Measurements from ENCODE around the gene KLRC4.
"Not testable (repeated sequence)": the region's sequence is repeated elsewhere in the genome, so short reads cannot be mapped to it uniquely, and the experiment has no call there.

KLRC4 gene

GRCh38 chr12:10384191-10384590 lies 25.4 kb downstream of the KLRC4 start:
- Histone ChIP-seq H3K9ac (ENCODE audit: low read length) (no peak overlapping the region), H3K18ac (ENCODE audit: low read length) (no peak overlapping the region), H2AK5ac (ENCODE audit: low read length) (no peak overlapping the region), H3K79me1 (ENCODE audit: low read length) (no peaks in the 10 kb centered on the region), H3K4ac (ENCODE audit: low read depth, low read length) (no peak overlapping the region), H3K4me3 (ENCODE audit: low read length) (no peak overlapping the region), H2BK120ac (ENCODE audit: low read depth, low read length) (no peak overlapping the region), H2BK5ac (ENCODE audit: low read length) (no peak overlapping the region), H4K8ac (ENCODE audit: low read depth, low read length) (no peak overlapping the region), H3K36me3 (ENCODE audit: control insufficient read depth, insufficient read depth, low read length) (no peaks in the 10 kb centered on the region), H2BK15ac (replicated peaks; ENCODE audit: low read depth) (no peak overlapping the region), H3K27ac (ENCODE audit: low read depth, low read length) (no peak overlapping the region), H4K5ac (ENCODE audit: low read length) (no peak overlapping the region), H3K27me3 (ENCODE audit: insufficient read depth, low read length, poor library complexity) (no peaks in the 10 kb centered on the region), H3K56ac (ENCODE audit: low read length) (no peak overlapping the region), H3K4me1 (ENCODE audit: control insufficient read depth, low read depth, low read length) (no peaks in the 10 kb centered on the region), H3K23ac (ENCODE audit: low read length) (no peak overlapping the region), H3K4me2 (ENCODE audit: low read length) (no peak overlapping the region), H3K79me2 (ENCODE audit: control insufficient read depth, insufficient read depth, low read length) (no peaks in the 10 kb centered on the region)
- DNase-seq: no peak
- no CpG with 5 or more reads among the region's 3 CpGs for WGBS (ENCODE audit: extremely low coverage, insufficient coverage, low lambda C conversion rate)

- H2BK120ac ChIP-seq (ENCODE audit: low read depth, low read length): no peak overlapping the region
- no peak overlapping the region for H3K56ac ChIP-seq (ENCODE audit: low read length)
- H3K9ac ChIP-seq (ENCODE audit: low read length): no peak overlapping the region
- no peak overlapping the region for H3K18ac ChIP-seq (ENCODE audit: low read length)
- H3K23ac ChIP-seq (ENCODE audit: low read length): no peak overlapping the region
- H4K5ac ChIP-seq (ENCODE audit: low read length): no peak overlapping the region
- no peak overlapping the region for H3K27ac ChIP-seq (ENCODE audit: low read depth, low read length)
- no peaks in the 10 kb centered on the region for H3K79me1 ChIP-seq (ENCODE audit: low read length)
- H3K4me3 ChIP-seq (ENCODE audit: low read length): no peak overlapping the region
- no CpG with 5 or more reads among the region's 4 CpGs for WGBS (ENCODE audit: extremely low coverage, insufficient coverage, low lambda C conversion rate)
- no peaks in the 10 kb centered on the region for H3K36me3 ChIP-seq (ENCODE audit: control insufficient read depth, insufficient read depth, low read length)
- no peak for DNase-seq
- no peak overlapping the region for H3K4ac ChIP-seq (ENCODE audit: low read depth, low read length)
- H3K79me2 ChIP-seq (ENCODE audit: control insufficient read depth, insufficient read depth, low read length): no peaks in the 10 kb centered on the region
- no peaks in the 10 kb centered on the region for H3K27me3 ChIP-seq (ENCODE audit: insufficient read depth, low read length, poor library complexity)
- H4K8ac ChIP-seq (ENCODE audit: low read depth, low read length): no peak overlapping the region
- H2BK5ac ChIP-seq (ENCODE audit: low read length): no peak overlapping the region
- H2BK15ac ChIP-seq (replicated peaks; ENCODE audit: low read depth): no peak overlapping the region
- H3K4me1 ChIP-seq (ENCODE audit: control insufficient read depth, low read depth, low read length): no peaks in the 10 kb centered on the region
- H2AK5ac ChIP-seq (ENCODE audit: low read length): no peak overlapping the region
- no peak overlapping the region for H3K4me2 ChIP-seq (ENCODE audit: low read length)
Observed at GRCh38 chr12:10381928-10382628, 27.5 kb downstream of the KLRC4 start.

GRCh38 chr12:10378737-10379136 lies 30.8 kb downstream of the KLRC4 start:
- not testable (repeated sequence) for H3K56ac ChIP-seq (ENCODE audit: low read length); DNase-seq

GRCh38 chr12:10374624-10375018 lies 34.9 kb downstream of the KLRC4 start:
- no peak overlapping the region for H3K4me2 ChIP-seq (ENCODE audit: low read length)
- no peak overlapping the region for H3K4me3 ChIP-seq (ENCODE audit: low read length)

More at GRCh38 chr12:10378737-10379136, 30.8 kb downstream of the KLRC4 start:
- H3K4me1 ChIP-seq (ENCODE audit: control insufficient read depth, low read depth, low read length); H3K9ac ChIP-seq (ENCODE audit: low read length); H2AK5ac ChIP-seq (ENCODE audit: low read length); H3K4me3 ChIP-seq (ENCODE audit: low read length); H3K27me3 ChIP-seq (ENCODE audit: insufficient read depth, low read length, poor library complexity); H4K5ac ChIP-seq (ENCODE audit: low read length); H3K23ac ChIP-seq (ENCODE audit: low read length); H3K79me2 ChIP-seq (ENCODE audit: control insufficient read depth, insufficient read depth, low read length); H3K27ac ChIP-seq (ENCODE audit: low read depth, low read length); H3K79me1 ChIP-seq (ENCODE audit: low read length); H2BK15ac ChIP-seq (replicated peaks; ENCODE audit: low read depth); H2BK120ac ChIP-seq (ENCODE audit: low read depth, low read length); H4K8ac ChIP-seq (ENCODE audit: low read depth, low read length); H3K18ac ChIP-seq (ENCODE audit: low read length); H3K4me2 ChIP-seq (ENCODE audit: low read length); H3K36me3 ChIP-seq (ENCODE audit: control insufficient read depth, insufficient read depth, low read length); H2BK5ac ChIP-seq (ENCODE audit: low read length); H3K4ac ChIP-seq (ENCODE audit: low read depth, low read length): not testable (repeated sequence)
- no CpG with 5 or more reads among the region's 2 CpGs for WGBS (ENCODE audit: extremely low coverage, insufficient coverage, low lambda C conversion rate)

GRCh38 chr12:10372559-10372958 lies 37.0 kb downstream of the KLRC4 start:
- no CpG with 5 or more reads among the region's 1 CpG for WGBS (ENCODE audit: extremely low coverage, insufficient coverage, low lambda C conversion rate)
- H3K56ac ChIP-seq (ENCODE audit: low read length): no peak overlapping the region

More at GRCh38 chr12:10374624-10375018, 34.9 kb downstream of the KLRC4 start:
- H2BK5ac ChIP-seq (ENCODE audit: low read length): no peak overlapping the region
- H3K27ac ChIP-seq (ENCODE audit: low read depth, low read length): no peak overlapping the region
- no peak overlapping the region for H2BK15ac ChIP-seq (replicated peaks; ENCODE audit: low read depth)
- H3K79me1 ChIP-seq (ENCODE audit: low read length): no peaks in the 10 kb centered on the region
- H2BK120ac ChIP-seq (ENCODE audit: low read depth, low read length): no peak overlapping the region
- H3K27me3 ChIP-seq (ENCODE audit: insufficient read depth, low read length, poor library complexity): no peaks in the 10 kb centered on the region
- H3K23ac ChIP-seq (ENCODE audit: low read length): no peak overlapping the region
- no CpG with 5 or more reads among the region's 3 CpGs for WGBS (ENCODE audit: extremely low coverage, insufficient coverage, low lambda C conversion rate)
- no peak overlapping the region for H3K56ac ChIP-seq (ENCODE audit: low read length)
- no peaks in the 10 kb centered on the region for H3K79me2 ChIP-seq (ENCODE audit: control insufficient read depth, insufficient read depth, low read length)
- no peaks in the 10 kb centered on the region for H3K36me3 ChIP-seq (ENCODE audit: control insufficient read depth, insufficient read depth, low read length)
- H3K4me1 ChIP-seq (ENCODE audit: control insufficient read depth, low read depth, low read length): no peaks in the 10 kb centered on the region
- H4K5ac ChIP-seq (ENCODE audit: low read length): no peak overlapping the region
- DNase-seq: no peak
- no peak overlapping the region for H3K4ac ChIP-seq (ENCODE audit: low read depth, low read length)
- no peak overlapping the region for H3K9ac ChIP-seq (ENCODE audit: low read length)
- H3K18ac ChIP-seq (ENCODE audit: low read length): no peak overlapping the region
- no peak overlapping the region for H2AK5ac ChIP-seq (ENCODE audit: low read length)
- no peak overlapping the region for H4K8ac ChIP-seq (ENCODE audit: low read depth, low read length)

More at GRCh38 chr12:10372559-10372958, 37.0 kb downstream of the KLRC4 start:
- Histone ChIP-seq H3K27ac (ENCODE audit: low read depth, low read length) (no peak overlapping the region), H3K23ac (ENCODE audit: low read length) (no peak overlapping the region), H2BK15ac (replicated peaks; ENCODE audit: low read depth) (no peak overlapping the region), H3K4me1 (ENCODE audit: control insufficient read depth, low read depth, low read length) (no peaks in the 10 kb centered on the region), H3K4me2 (ENCODE audit: low read length) (no peak overlapping the region), H2BK120ac (ENCODE audit: low read depth, low read length) (no peak overlapping the region), H3K9ac (ENCODE audit: low read length) (no peak overlapping the region), H2AK5ac (ENCODE audit: low read length) (no peak overlapping the region), H3K79me1 (ENCODE audit: low read length) (no peaks in the 10 kb centered on the region), H3K36me3 (ENCODE audit: control insufficient read depth, insufficient read depth, low read length) (no peaks in the 10 kb centered on the region), H3K79me2 (ENCODE audit: control insufficient read depth, insufficient read depth, low read length) (no peaks in the 10 kb centered on the region), H3K27me3 (ENCODE audit: insufficient read depth, low read length, poor library complexity) (no peaks in the 10 kb centered on the region), H3K4ac (ENCODE audit: low read depth, low read length) (no peak overlapping the region), H4K5ac (ENCODE audit: low read length) (no peak overlapping the region), H4K8ac (ENCODE audit: low read depth, low read length) (no peak overlapping the region), H2BK5ac (ENCODE audit: low read length) (no peak overlapping the region), H3K18ac (ENCODE audit: low read length) (peak overlapping the region; percentile 24), H3K4me3 (ENCODE audit: low read length) (no peak overlapping the region)
- DNase-seq: no peak

Data from mesendoderm (in vitro differentiated cells).